K562 (cell line): Measurements from ENCODE around the gene TMCO2. TPM values are rescaled to one million over a fixed set of nuclear protein-coding genes. Genes with fewer than 3 reads are reported as not detected.
"Not testable (repeated sequence)": the region's sequence is repeated elsewhere in the genome, so short reads cannot be mapped to it uniquely, and the experiment has no call there.

Experiments used
- ATF1 ChIP-seq, 2 experiments: fragments of 450-650 bp in 1 of 2; IDR thresholded peaks; 2 replicates each; pipeline ENCODE4 v1.6.1; 2016; ENCODE audit warnings: missing compliant biosample characterization in 1 of 2, missing genetic modification characterization in 1 of 2
- CREM ChIP-seq: IDR thresholded peaks from 2 replicates; pipeline ENCODE4 v1.6.1; 2014; ENCODE audit warnings: antibody characterized with exemption, low read depth
- ELF1 ChIP-seq: fragments of 200-800 bp; sonication (Bioruptor generic); IDR thresholded peaks from 2 replicates; pipeline ENCODE4 v1.6.1; 2016; ENCODE audit warnings: missing genetic modification characterization, missing compliant biosample characterization
- MGA ChIP-seq: fragments of 450-650 bp; IDR thresholded peaks from 2 replicates; pipeline ENCODE4 v1.6.1; 2016; ENCODE audit warnings: mild to moderate bottlenecking, moderate library complexity
- MNT ChIP-seq, 2 experiments: fragments of 450-650 bp; conservative IDR thresholded peaks; 2 replicates each; pipeline ENCODE4 v1.6.1; 2017; ENCODE audit warnings: mild to moderate bottlenecking in 2 of 2, moderate library complexity in 2 of 2
- PHF20 ChIP-seq: fragments of 450-650 bp; IDR thresholded peaks from 2 replicates; pipeline ENCODE4 v1.6.1; 2018; ENCODE audit not compliant: partially characterized antibody
- TFE3 ChIP-seq: fragments of 450-650 bp; formaldehyde crosslinking; IDR thresholded peaks from 2 replicates; pipeline ENCODE4 v1.4.0; 2020; ENCODE audit warnings: mild to moderate bottlenecking, mixed read lengths
- ZFX ChIP-seq: sonication (generic); formaldehyde crosslinking; IDR thresholded peaks from 2 replicates; pipeline ENCODE4 v1.8.0; 2022; ENCODE audit warnings: mild to moderate bottlenecking, missing genetic modification reagents, moderate library complexity
- ZNF354B ChIP-seq: fragments of 250-450 bp; sonication (Bioruptor Pico); IDR thresholded peaks from 2 replicates; pipeline ENCODE4 v1.4.0; 2020
- polyA plus RNA-seq, 8 experiments: library from polyadenylated mRNA; depleted of rRNA in 4 of 8; stranded (reverse) in 5 of 8; unstranded in 3 of 8; fragments of >200 nt; fragmentation: Nextera tagmentation in 2 of 8; fragmentation: Illumina TruSeq in 1 of 8; extraction: Ambion mirVana in 2 of 8; extraction: Trizol in 1 of 8; gene quantifications; 2 replicates each; pipeline versions ENCODE4 v1.2.1 to v1.2.3, GENCODE V29; 2011 to 2014; ENCODE audit warnings: inconsistent platforms in 1 of 8, missing spikeins in 1 of 8
- total RNA-seq, 7 experiments: library from RNA; depleted of rRNA in 6 of 7; stranded (reverse); fragments of >200 nt in 6 of 7; fragmentation: Illumina TruSeq in 2 of 7; extraction: Trizol in 2 of 7; gene quantifications; 2 replicates each; pipeline versions ENCODE4 v1.2.1 to v1.2.3, GENCODE V29; 2011 to 2021; ENCODE audit warnings: low replicate concordance in 1 of 7

TMCO2 gene
- total and polyA plus RNA-seq, 9 of the 15 experiments (the other 6 are each of a cell fraction or from before 2014, with no cell fraction given): not detected

- TF ChIP-seq MGA: peak; percentile 43; the same call in 1 of the 2 replicates
- peak; percentile 19 for TF ChIP-seq PHF20
- TF ChIP-seq TFE3 (CRISPR knock-in tag): 0 out of 2 replicates have a peak, but pooled peaks have one; percentile 17
- TF ChIP-seq ZNF354B: peak; percentile 38; the same call in 1 of the 2 replicates
- TF ChIP-seq ZFX (CRISPR knock-in tag): peak; percentile 66; the same call in 1 of the 2 replicates
- TF ChIP-seq CREM: 0 out of 2 replicates have a peak, but pooled peaks have one; percentile 25
- peak; percentile 73; the same call in 1 of the 2 replicates for TF ChIP-seq ELF1
- 0 out of 4 replicates have a peak, but pooled peaks of 1 of the 2 experiments have one; percentile 4 for TF ChIP-seq MNT (conservative IDR thresholded peaks at IDR 0.05)
- TF ChIP-seq ATF1 (CRISPR knock-in tag; IDR thresholded peaks at IDR 0.05): not testable (repeated sequence)
- peak; percentile 64 for TF ChIP-seq ATF1 (tag; IDR thresholded peaks at IDR 0.05)
Observed at GRCh38 chr1:40221471-40221905, 26.2 kb upstream of the TMCO2 start (continued).
